HL-60 (cell line): Measurements from ENCODE around the gene FBXL15.

Experiments
- DNase-seq, 2 experiments: peaks; one replicate each; pipeline ENCODE4 v3.0.0-alpha.2; 2010 to 2020; ENCODE audit warnings: low read depth in 1 of 2, low spot score in 1 of 2
- H3K27ac ChIP-seq: fragments of 250-450 bp; sonication (Bioruptor Pico); replicated peaks from 2 replicates; pipeline ENCODE4 v1.5.1; 2020; ENCODE audit warnings: mild to moderate bottlenecking, moderate library complexity
- H3K27me3 ChIP-seq: fragments of 250-450 bp; sonication (Bioruptor Pico); 2 replicates; pipeline ENCODE4 v1.5.1; 2021; ENCODE audit warnings: mild to moderate bottlenecking, moderate library complexity; ENCODE audit not compliant: insufficient read depth, poor library complexity, severe bottlenecking
- H3K4me3 ChIP-seq: replicated peaks from 2 replicates; pipeline ENCODE4 v1.5.1; 2011; ENCODE audit warnings: mild to moderate bottlenecking, control low read depth, low read length; ENCODE audit not compliant: insufficient read depth
- CTCF ChIP-seq: IDR thresholded peaks from one replicate; pipeline ENCODE4 v1.5.1; 2011; ENCODE audit warnings: low read length, control low read depth, inconsistent platforms; ENCODE audit not compliant: insufficient read depth
- GABPA ChIP-seq: IDR thresholded peaks from 2 replicates; pipeline ENCODE4 v1.6.1; 2012; ENCODE audit warnings: low read depth
- POLR2AphosphoS5 ChIP-seq: IDR thresholded peaks from 2 replicates; pipeline ENCODE4 v1.6.1; 2012; ENCODE audit warnings: low read depth
- REST ChIP-seq: IDR thresholded peaks from 2 replicates; pipeline ENCODE4 v1.6.1; 2012; ENCODE audit warnings: low read depth; ENCODE audit not compliant: insufficient replicate concordance
- SPI1 ChIP-seq: IDR thresholded peaks from 2 replicates; pipeline ENCODE4 v1.6.1; 2012; ENCODE audit warnings: low read depth, mild to moderate bottlenecking, borderline replicate concordance

Gene FBXL15

GRCh38 chr10:102381983-102382382 lies 38.7 kb upstream of the FBXL15 start:
- Histone ChIP-seq H3K27ac (no peak overlapping the region), H3K27me3 (no peaks in the 10 kb centered on the region), H3K4me3 (no peak overlapping the region)
- no peak for DNase-seq
- TF ChIP-seq POLR2AphosphoS5 (no peak), CTCF (no peak), SPI1 (no peak), GABPA (no peak), REST (no peak)

GRCh38 chr10:102382871-102383270 lies 37.8 kb upstream of the FBXL15 start:
- H3K27ac ChIP-seq: no peak overlapping the region
- no peak overlapping the region for H3K4me3 ChIP-seq
- no peak for TF ChIP-seq CTCF
- H3K27me3 ChIP-seq: no peaks in the 10 kb centered on the region
- no peak for DNase-seq

- no peak for DNase-seq
- Histone ChIP-seq H3K4me3 (no peak overlapping the region), H3K27me3 (no peaks in the 10 kb centered on the region), H3K27ac (no peak overlapping the region)
- TF ChIP-seq GABPA (no peak), POLR2AphosphoS5 (no peak), CTCF (no peak), REST (no peak), SPI1 (no peak)
Measured at GRCh38 chr10:102384053-102384452, 36.6 kb upstream of the FBXL15 start.

GRCh38 chr10:102384606-102385429 lies 35.8 kb upstream of the FBXL15 start:
- TF ChIP-seq CTCF (no peak), POLR2AphosphoS5 (no peak), REST (no peak), GABPA (no peak), SPI1 (no peak)
- no peak overlapping the region for H3K4me3 ChIP-seq
- H3K27me3 ChIP-seq: no peaks in the 10 kb centered on the region
- DNase-seq: peak in 1 of 2 experiments; percentile 51
- H3K27ac ChIP-seq: no peak overlapping the region
